Activated T-helper 9 cell treated with anti-CD3 and anti-CD28 coated beads, Interleukin-2, amount 50 U/mL, for 16 hours (primary cell): ENCODE results near the gene SCO2.

Experiments used
- DNase-seq: peaks from one replicate; pipeline ENCODE4 v3.0.0-alpha.2; 2020; ENCODE audit warnings: low read depth

The SCO2 gene

DNA sequence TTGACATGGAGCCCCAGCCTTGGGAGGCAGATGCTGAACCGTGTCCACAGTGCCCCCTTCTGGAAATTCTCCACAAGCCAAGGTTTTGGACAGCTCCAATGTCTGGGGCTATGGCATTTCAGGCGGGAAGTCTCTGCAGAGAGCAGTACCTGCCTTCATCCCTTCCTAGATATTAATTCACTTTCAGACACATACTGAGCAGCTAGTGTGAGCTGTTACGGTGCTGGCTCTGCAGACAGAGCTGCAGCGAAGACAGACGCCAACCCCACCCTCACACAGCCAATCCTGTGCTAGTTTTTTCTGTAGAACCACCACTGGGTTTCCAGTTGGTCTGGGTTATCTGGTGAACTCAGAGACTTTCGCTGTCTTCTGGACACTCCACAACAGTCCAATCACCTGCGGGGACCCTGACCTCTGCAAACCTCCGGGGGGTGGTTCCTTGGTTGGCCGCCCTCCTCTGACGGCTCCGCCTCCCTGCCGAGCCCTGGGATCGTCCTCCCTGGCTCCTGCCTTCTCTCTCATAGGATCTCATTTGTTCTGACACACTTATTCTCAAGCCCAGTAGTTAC, 27.0 kb downstream of the SCO2 start:
- DNase-seq = peak; percentile 39

DNA sequence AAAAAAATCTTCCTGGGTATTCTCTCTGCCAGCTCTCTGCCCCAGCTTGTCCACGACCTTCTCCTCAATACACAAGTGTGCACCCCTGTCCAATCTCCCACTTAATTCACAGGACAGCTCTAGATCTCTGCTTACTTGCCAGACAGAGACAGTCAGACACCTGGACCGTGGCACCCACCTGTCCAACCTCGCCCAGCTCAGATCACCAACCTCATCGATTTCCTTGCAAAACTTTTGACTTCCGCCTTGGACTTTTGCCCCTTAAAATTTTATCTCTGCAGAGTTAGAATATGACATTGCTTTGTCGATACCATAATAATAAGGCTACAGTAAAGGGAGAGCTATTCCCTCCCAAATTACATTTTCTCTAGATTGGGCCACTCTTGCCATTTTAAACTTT, 28.3 kb downstream of the SCO2 start:
- no peak for DNase-seq

DNA sequence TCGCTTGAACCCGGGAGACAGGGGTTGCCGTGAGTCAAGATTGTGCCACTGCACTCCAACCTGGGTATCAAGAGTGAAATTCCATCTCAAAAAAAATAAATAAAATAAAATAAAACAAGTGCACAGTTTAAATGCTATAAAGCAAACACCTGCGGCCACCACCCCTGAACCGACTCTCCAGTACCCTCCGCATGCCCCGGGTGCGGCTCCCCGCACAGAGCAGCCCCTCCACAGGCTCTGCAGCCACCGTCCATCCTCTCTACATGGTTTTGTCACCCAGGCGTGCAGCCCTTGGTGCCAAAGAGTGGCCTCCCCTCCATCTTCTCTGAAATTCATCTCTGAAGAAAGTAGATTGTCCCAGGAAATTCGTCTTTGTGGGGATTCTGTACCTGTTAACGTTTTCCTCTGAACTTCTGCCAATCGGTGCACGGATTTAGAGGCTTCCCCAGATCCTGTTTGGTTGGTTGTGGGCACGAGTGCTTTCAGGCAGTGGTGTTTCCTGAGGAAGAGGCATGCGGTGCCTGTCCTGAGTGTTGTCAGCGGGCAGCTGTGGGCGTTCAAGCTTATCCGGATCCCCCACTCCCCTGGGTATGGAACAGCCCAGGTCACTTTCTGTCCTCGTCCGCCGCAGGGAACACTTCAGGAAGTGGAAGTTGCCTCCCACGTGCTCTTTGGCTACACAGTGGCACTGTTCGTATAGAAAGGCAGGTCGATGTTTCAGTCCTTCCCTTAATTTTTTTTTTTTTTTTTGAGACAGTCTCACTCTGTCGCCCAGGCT, 34.7 kb downstream of the SCO2 start:
- no peak for DNase-seq

DNA sequence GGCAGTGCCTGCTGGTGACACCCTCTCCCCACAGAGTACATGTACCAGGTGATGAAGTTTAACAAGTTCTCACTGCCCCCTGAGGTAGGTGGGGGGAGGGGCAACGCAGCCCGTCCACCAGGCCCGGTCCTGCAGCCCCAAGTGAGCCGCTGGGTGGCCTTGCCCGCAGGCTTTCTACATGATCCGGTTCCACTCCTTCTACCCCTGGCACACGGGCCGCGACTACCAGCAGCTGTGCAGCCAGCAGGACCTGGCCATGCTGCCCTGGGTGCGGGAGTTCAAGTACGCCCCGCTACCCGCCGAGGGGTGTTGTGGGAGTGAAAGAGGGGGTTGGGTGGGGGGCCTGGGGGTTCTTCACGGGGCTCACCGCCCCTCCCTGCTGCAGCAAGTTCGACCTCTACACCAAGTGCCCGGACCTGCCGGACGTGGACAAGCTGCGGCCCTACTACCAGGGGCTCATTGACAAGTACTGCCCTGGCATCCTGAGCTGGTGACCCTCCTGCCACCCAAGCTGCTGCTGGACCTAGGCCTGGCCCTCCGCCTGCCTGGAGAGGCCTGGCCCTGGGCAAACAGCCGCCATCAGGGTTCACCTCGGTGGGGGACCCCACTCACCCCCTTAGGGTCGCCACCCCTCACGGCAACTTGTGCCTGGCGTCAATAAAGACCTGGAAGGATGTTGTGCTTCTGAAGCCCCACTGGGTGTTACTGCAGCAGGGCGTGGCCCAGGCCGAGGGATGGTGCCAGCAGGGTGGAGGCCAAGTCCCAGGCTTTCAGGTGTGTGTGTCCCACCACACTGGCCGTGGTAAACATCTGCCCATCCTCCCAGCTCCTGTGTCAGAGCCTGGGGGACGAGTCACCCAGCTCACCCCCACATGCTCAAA, 35.8 kb downstream of the SCO2 start:
- no peak for DNase-seq

DNA sequence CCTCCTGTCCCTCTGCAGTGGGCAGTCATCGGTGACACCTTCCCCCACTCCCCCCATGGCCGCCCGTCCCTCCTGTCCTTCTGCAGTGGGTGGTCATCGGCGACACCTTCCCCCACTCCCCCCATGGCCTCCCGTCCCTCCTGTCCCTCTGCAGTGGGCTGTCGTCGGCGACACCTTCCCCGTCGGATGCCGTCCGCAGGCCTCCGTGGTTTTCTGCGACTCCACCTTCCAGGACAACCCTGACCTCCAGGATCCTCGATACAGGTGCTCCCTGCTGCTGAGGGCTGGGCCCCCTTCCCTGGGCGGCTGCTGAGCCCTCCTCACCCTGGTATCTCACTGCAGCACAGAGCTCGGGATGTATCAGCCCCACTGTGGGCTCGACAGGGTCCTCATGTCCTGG, 36.5 kb downstream of the SCO2 start:
- DNase-seq = no peak

DNA sequence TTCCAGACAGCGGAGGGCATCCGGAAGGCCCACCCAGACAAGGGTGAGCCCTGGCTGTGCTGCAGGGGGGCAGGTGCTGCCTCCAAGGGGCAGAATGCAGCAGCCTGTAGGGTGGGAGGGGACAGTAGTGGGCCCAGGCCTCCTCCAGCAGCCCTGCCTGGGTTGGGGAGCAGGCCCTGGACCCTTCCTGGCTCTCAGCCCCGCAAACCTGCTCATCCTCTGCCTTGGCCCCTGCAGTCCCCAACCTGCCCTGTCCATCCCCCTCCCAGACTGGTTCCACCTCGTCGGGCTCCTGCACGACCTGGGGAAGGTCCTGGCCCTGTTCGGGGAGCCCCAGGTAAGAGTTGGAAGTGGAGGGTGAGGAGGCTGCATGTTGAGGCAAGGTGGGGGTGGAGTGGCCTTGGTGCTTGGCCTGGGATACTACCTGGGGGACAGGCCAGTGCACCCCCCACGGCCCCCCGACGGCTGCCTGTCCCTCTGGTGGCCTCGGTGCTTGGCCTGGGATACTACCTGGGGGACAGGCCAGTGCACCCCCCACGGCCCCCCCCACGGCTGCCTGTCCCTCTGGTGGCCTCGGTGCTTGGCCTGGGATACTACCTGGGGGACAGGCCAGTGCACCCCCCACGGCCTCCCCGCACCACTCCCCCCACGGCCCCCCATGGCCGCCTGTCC, 37.3 kb downstream of the SCO2 start:
- no peak for DNase-seq

DNA sequence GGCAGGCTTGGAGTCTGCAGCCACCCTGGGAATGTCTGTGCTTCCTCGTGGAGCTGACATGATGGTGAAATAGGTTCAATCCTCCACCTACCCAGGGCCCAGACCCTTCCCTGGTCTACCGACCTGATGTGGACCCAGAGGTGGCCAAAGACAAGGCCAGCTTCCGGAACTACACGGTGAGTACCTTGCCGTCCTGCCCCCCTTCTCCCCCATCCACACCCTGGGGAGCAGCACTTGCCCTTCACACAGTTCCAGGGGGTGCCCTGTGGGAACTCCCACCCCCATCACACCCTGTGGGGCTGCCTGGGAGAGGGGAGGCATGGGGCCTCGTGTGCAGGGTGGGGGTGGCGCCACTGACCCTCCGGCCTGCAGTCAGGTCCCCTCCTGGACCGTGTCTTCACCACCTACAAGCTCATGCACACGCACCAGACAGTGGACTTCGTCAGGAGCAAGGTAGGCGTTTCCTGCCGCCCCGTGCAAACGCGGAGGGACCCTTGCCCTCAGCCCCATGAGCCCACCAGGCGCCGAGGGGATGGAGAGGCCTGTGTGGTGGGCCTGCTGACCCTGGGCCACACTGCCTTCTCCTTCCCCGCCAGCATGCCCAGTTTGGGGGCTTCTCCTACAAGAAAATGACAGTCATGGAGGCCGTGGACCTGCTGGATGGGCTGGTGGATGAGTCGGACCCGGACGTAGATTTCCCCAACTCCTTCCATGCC, 38.0 kb downstream of the SCO2 start:
- DNase-seq = no peak

DNA sequence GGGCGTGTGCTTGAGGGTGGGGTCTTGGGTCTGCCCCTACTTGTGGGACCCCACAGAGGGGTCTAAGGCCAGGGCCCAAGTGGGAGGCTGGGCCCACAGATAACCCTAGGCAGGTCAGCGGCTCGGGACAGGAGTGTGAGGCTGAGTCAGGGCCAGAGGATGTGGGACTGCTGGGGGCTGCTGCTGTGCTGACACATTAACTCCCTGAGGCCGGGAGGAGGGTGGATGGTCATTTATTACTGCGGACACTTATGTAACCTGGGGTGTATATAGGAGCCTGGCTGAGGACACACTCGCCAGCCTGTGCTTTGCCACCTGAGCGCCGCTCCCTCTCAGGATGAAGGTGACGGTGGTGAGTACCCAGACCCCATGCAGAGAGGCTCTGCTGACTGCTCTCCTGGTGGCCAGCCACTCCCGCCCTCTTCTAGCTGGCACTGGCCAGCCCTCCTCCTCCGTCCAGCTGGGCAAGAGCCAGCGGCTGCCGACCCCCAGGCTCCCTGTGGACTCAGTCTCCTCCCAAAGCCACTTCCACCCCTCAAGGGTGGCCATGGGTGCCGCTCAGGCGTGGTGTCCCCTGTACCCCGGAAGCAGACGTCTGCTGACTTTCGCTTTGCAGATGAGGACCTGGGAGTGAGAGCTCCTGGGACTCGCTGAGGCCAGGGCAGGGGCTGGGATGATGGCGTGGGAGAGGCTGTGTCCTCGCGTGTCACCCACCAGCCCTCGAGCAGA, 38.7 kb downstream of the SCO2 start, which contains the start of gene MIOX:
Gene MIOX, plus strand, starts transcription at position 299 of the 729 bp plus-strand sequence. Its CDS starts 39 bp downstream, at position 338.
- no peak for DNase-seq

DNA sequence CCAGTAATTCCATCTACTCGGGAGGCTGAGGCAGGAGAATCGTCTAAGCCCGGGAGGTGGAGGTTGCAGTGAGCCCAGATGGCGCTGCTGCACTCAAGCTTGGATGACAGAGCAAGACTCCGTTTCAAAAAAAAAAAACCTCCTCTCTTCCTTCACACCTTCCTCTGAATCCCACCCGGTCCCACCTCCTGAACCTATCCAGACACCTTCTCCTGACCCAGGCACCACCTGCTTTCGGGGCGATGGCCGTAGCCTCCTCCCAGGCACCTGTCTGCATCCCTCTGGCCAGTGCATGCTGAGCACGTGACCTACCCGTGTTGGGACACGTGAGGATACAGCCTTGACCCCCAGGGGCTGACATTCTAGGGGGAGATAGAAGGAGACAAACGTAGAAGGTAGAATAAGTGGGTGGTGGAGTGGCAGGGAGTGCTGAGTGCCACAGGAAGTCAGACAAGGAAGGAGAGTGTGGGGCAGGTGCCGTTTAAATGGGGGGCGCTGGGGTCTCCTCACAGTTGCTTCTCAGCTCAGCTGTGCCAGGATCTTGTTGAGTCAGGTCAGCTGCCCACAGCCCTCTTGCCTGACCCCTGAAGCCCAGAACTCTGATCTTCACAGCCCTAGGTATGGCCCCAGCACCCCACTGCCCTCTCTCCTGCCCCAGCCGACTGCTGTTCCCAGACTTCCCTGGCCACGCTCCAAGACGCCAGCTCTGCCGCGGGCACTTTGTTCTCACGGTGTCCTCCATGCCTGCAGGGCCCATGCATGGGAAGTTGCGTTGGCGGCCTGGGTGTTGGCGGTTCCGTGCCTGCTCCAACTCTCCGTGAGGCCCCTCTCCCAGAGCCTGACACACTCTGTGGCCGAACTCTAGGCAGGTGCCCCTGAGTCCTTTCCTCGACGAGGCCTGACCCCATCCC, 39.9 kb downstream of the SCO2 start:
- DNase-seq = no peak

DNA sequence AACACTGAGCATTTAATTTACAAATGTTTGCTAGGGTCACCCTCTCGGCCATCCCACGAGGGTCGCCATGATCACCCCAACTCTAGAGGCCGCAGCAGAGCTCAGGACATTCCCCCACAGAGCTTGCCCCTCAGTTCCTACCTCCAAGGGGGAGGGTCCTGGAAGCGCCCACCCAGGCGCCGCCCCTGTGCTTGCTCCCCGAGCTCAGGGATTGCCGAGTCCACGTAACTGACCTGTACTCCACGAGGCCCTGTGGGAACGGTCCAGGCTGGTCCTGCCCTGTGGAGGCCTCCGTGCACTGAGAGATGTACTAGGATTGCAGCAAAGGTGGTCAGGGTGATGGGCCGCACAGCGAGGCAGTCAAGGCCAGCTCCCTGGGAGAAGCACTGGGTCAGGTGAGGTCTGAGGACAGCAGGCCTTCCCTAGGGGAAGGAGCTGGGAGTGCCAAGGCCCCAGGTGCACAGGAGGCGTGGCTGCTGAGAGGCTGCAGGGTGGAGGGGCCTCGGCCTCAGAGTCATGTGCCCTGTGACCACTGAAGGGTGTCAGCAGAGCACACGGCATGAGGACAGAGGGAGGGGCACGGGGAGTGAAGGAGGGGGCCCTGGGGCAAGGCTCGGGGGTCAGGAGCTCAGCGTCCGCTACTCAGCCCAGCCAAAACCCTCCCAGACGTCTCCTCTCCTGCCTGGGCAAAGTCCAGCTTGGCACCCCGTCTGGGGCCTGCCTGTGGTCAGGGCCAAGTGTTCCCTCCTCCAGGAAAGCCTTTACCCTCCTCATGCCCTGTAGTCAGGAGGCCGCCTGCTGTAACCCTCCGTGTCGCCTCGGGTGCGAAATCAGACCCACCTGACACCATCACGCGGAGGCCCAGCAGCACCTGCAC, 41.2 kb downstream of the SCO2 start:
- DNase-seq = no peak

DNA sequence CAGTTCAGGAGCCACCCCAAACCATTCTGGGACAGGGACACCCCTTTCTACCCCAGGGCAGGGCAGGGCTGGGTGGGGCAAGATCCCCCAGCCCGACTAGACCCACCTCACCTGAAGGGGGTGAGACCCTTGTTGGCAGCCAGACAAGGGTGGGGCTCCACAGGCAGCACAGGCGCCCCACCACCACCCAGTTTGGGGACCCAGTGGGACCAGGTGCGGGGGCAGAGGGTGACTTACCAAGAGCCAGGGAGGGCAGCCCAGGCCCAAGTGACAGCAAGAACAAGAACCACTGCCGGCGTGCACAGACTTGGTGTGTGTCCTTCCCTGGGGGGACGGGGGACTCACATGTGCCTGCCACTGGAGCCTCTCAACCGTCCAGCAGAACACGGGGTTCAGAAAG, 41.8 kb downstream of the SCO2 start:
- no peak for DNase-seq

DNA sequence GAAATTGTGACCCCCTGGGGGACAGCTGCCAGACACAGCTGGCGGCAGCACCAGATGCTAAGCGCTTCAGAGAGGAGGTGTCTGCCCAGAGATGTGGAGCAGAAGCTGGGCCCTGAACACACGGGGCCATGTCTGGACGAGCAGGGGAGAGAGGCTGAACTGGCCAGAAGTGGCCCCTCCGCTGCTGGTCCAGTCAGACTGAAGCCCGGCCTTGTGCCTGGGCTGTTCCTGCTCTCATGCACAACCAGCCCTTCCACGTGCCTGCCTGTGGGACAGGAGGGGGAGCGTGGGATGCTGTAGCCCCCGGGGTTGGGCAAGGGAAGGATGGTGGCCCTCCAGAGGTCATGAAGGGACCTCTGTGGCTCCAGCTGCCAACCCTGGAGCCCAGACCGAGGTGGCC, 42.3 kb downstream of the SCO2 start:
- DNase-seq = no peak

DNA sequence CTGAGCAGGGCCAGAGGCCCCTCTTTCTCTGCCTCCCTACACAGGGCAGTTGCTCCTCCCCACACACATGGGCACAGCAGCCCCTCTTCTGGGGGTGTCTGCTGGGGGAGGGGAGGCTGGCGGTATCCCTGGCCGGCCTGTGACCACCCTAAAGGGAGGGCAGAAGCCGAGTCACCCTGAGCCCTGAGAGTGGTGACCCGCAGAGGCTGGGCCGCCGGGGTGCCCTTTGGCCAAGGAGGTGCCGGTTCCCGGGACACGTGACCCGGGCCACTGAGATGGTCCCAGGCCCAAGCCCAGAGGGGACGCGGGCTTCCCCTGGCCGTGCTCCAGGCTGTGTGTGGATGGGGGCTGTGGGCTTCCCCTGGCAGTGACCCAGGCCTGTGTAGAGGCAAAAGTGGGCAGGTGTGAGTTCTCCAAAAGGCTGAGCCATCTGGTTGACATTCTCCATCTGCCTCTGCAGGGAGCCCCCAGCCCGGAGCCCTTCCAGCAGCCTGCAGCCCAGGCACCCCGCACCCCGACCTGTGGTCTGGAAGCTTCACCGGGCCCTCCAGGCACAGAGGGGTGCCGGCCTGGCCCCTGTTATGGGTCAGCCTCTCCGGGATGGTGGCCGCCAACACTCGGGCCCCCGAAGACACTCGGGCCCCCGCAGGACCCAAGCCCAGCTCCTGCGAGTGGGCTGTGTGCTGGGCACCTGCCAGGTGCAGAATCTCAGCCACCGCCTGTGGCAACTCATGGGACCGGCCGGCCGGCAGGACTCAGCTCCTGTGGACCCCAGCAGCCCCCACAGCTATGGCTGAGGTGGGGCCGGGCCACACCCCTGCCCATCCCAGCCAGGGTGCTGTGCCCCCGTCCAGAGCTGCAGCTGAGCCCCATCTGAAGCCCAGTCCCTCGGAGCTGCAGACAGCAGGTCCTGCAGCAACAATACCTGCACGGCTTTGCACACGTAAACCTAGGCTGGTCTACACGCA, 43.0 kb downstream of the SCO2 start:
- DNase-seq = no peak

DNA sequence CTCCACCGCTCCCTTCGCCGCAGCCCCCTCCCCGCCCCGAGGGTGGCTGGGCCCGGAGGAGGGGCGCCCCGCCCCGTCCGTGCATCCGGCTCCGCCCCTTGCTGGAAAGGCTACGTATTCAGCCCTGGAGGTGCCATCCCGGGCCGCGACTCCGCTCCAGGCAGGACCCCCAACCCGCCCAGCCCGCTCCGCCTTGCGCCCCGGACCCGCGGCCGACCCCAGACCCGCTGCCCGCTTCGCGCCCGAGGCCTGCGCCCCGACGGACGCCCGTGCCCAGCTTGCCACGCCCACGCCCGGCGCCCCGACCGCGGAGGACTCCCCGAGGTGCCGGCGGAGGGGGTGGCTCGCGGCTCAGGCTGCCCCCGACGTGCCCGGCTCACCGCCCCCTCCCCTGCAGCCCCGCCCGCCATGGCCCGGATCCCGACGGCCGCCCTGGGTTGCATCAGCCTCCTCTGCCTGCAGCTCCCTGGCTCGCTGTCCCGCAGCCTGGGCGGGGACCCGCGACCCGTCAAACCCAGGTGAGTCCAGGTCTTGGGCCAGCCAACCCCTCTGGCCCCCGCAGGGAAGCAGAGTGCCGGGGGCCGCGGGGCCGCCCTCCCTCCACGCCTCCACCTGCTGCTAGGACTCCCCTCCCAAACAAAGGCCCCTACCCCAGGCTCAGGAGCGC, 43.8 kb downstream of the SCO2 start, which contains the start of gene ADM2:
Gene ADM2, plus strand, starts transcription at position 104 of the 667 bp plus-strand sequence. Its CDS starts 305 bp downstream, at position 409.
- peak; percentile 52 for DNase-seq

DNA sequence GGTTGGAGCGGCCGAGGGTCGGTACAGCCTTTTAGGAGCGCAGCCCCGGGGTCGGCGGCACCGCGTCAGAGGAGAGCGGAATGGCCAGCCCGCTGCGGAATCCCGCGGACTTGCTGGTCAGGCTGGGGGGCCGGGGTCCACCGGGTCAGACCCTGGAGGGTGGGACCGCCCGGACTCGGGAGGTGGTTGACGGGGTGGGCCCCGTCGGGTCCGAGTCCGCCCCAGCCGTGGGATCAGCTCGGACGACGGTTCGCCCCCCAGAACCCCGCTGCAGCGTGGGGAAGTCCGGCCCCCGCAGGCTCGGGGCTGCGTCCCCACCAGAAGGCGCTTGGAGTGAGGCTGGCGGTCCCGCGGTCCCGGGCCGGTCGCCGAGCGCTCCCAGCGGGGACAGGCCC, 44.4 kb downstream of the SCO2 start:
- no peak for DNase-seq

DNA sequence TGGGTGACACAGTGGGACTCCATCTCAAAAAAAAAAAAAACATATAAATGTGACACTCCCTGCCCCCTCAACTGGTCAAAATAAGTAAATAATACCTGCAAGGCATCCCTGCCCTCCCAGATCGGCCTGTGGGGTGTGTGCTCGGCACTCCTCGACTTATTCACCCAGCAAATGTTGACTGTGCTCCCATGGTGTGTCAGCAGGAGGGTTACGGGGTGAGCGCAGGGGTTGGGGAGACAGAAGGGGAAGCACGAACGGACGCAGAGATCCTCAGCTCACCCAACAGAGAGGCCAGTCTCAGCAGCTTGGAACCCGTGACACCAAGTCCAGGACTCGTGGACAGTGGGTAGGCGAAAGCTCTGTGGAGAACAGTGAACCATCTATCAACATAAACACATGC, 45.7 kb downstream of the SCO2 start:
- DNase-seq = no peak

DNA sequence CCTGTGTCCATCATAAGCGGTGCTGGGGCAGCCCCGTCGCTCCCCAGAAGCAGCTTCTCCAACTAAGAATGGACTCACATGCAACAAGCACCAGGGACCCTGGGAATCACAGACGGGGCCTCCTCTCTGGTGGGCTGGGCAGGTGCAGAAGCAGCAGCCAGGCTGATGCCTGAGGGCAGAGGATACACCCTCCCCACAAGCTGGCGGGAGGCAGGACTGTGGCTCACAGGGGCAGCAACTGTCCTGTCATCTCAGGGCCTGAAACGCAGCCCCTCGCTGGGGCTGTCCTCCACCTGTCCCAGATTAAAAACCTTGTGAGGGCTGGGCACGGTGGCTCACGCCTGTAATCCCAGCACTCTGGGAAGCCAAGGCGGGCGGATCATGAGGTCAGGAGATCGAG, 47.5 kb downstream of the SCO2 start:
- DNase-seq = no peak
